HG03460 (cell line): Measurements from ENCODE around the gene SUSD5.
"Not testable (repeated sequence)": the region's sequence is repeated elsewhere in the genome, so short reads cannot be mapped to it uniquely, and the experiment has no call there.

Experiments used
- ATAC-seq: cut with Tn5 transposase; IDR thresholded peaks from one replicate; pipeline ENCODE4 v1.9.1; 2021; ENCODE audit not compliant: unreplicated experiment

Gene SUSD5

GRCh38 chr3:33117461-33117860 is 101.1 kb downstream of the SUSD5 start:
- ATAC-seq, result no peak

DNA sequence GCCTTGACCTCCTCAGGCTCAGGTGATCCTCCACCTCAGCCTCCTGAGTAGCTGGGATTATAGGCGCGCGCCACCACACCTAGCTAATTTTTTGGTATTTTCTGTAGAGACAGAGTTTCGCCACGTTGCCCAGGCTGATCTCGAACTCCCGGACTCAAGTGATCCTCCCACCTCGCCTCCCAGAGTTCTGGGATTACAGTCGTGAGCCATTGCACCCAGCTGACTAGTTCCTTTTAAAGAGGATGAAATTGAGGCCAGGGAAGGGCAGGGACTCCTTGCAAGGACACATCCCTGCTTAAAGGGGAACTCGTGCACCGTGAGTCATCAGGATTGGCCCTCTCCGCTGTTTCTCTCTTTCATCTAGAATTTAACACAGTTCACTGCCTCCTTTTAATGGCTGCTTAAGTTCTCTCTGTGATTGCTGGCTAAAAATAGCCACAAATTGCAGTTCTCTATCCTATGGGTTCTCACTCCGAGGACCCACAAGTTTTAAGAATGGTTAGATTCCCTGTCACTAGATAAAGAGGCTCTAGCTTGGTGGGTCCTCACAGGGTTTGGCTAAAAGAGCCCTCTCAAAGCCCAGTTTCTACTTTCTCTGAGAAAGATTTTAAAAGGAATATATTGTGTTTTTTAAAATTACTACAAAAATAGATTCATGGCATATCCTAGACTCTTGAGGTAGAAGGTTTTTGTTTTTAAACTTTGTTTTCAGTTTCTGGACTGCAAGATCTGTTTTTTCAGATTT is 103.4 kb downstream of the SUSD5 start:
- no peak for ATAC-seq

GRCh38 chr3:33114622-33115023 is 104.0 kb downstream of the SUSD5 start:
- no peak for ATAC-seq

DNA sequence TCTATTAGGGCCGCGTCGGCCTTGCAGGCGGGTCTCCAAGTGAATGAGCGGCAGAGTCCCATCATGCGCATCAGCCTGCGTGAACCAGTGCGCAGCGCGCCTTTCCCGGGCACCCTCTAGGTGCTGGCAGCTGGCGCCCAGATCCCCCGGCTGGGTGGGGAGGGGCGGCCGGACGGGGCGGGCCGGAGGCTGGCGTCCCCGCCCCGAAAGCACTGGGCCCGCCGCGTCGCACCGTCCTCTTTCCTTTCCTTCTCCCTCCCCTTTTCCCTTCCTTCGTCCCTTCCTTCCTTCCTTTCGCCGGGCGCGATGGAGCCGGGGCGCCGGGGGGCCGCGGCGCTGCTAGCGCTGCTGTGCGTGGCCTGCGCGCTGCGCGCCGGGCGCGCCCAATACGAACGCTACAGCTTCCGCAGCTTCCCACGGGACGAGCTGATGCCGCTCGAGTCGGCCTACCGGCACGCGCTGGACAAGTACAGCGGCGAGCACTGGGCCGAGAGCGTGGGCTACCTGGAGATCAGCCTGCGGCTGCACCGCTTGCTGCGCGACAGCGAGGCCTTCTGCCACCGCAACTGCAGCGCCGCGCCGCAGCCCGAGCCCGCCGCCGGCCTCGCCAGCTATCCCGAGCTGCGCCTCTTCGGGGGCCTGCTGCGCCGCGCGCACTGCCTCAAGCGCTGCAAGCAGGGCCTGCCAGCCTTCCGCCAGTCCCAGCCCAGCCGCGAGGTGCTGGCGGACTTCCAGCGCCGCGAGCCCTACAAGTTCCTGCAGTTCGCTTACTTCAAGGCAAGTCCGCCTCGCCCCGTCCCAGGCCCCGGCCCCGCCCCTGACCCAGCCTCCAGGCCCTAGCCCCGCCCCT is 104.6 kb downstream of the SUSD5 start, which contains the start of gene CRTAP:
TSS of gene CRTAP (plus strand) at position 243 of the 850 bp plus-strand sequence. CDS start at position 307, 64 bp downstream.
- peak; percentile 84 for ATAC-seq

DNA sequence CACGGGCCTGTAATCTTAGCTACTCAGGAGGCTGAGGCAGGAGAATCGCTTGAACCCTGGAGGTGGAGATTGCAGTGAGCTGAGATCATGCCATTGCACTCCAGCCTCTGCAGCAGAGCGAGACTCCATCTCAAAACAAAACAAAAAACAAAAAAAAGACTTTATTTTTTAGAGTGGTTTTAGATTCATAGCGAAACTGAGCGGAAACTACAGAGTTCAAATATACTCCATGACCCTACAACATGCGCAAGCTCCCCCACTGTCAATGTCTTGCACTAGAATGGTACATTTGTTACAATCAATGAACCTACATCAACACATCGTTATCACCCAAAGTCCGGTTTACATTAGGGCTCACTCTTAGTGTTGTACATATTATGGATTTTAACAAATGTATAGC is 107.0 kb downstream of the SUSD5 start:
- ATAC-seq, result peak; percentile 26

GRCh38 chr3:33106854-33107253 is 111.8 kb downstream of the SUSD5 start:
- ATAC-seq, result not testable (repeated sequence)

- no peak for ATAC-seq
Observed at GRCh38 chr3:33105341-33105948, 113.2 kb downstream of the SUSD5 start.

DNA sequence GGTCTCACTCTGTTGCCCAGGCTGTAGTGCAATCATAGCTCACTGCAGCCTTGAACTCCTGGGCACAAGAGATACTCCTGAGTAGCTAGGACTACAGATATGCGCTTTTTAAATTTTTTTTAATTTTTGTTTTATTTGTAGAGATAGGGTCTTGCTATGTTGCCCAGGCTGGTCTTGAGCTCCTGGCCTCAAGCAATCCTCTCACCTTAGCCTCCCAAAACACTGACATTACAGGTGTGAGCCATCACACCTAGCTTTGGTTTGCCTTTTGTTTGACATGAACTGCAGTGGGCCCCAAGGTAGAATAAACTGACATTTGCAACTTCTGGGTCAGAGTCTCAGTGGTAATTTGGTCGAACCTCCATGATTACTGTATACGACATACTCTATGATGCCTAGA is 113.8 kb downstream of the SUSD5 start:
- ATAC-seq, result no peak

DNA sequence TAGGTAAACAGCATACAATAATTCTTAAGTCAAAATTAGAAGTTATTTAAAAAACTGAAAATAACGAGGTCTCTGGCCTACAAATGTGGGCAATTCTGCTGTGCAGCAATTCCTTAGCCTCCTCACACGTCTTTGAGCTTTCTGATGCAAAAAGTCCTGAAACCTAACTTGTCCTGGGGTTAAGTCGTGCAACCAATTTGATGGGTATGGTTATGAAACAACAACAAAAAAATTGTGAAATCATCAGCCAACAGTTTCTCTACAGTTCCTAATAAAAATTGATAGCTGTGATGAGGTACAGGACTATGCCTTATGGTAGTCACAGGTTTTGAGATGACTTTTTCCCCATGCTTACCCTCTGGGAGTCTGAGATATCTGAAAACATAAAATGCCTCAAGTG is 115.1 kb downstream of the SUSD5 start:
- ATAC-seq, result no peak

DNA sequence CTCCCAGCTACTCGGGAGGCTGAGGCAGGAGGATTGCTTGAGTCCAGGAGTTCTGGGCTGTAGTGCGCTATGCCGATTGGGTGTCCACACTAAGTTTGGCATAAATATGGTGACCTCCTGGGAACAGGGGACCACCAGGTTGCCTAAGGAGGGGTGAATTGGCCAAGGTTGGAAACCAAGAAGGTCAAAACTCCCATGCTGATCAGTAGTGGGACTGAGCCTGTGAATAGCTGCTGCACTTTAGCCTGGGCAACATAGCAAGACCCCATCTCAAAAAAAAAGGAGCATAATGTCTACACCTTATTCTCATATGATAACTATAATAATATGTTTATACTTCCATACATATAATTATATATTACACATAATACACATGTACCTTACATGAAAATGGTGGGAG is 115.6 kb downstream of the SUSD5 start:
- no peak for ATAC-seq

- no peak for ATAC-seq
Observed at GRCh38 chr3:33100229-33100628, 118.4 kb downstream of the SUSD5 start.
